Measurements from ENCODE around the gene CTDNEP1.
A peak's percentile ranks its signal among the peaks of the same experiment; 100 is the strongest.

Gene CTDNEP1

DNA sequence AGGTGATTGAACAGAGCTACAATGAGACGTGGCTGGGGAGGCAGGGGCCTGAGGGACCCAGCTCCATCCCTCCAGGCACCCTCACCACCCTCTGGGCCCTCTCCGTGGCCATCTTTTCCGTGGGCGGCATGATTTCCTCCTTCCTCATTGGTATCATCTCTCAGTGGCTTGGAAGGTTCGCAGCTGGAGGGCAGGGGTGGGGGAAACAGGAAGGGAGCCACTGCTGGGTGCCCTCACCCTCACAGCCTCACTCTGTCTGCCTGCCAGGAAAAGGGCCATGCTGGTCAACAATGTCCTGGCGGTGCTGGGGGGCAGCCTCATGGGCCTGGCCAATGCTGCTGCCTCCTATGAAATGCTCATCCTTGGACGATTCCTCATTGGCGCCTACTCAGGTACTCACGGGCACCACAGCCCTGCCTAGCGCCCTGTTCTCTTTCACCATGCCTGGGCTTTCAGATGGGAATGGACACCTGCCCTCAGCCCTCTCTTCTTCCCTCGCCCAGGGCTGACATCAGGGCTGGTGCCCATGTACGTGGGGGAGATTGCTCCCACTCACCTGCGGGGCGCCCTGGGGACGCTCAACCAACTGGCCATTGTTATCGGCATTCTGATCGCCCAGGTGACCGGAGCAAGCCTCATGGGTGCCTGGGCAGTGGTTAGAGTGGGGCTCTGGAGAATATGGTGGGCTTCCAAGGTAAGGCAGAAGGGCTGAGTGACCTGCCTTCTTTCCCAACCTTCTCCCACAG is 32.1 kb upstream of the CTDNEP1 start:
- peak; percentile 11 for DNase-seq (ENCODE audit: low spot score)
- TF ChIP-seq CTCF (IDR thresholded peaks at IDR 0.05; ENCODE audit: extremely low read depth, missing control alignments): no peak

- DNase-seq (ENCODE audit: low spot score): peak; percentile 36
- TF ChIP-seq CTCF (IDR thresholded peaks at IDR 0.05; ENCODE audit: extremely low read depth, missing control alignments): no peak
Observed at GRCh38 chr17:7282752-7283321, 31.3 kb upstream of the CTDNEP1 start.

- TF ChIP-seq CTCF (IDR thresholded peaks at IDR 0.05; ENCODE audit: extremely low read depth, missing control alignments): no peak
- DNase-seq (ENCODE audit: low spot score): peak; percentile 14
Observed at GRCh38 chr17:7281953-7282751, 30.6 kb upstream of the CTDNEP1 start.

DNA sequence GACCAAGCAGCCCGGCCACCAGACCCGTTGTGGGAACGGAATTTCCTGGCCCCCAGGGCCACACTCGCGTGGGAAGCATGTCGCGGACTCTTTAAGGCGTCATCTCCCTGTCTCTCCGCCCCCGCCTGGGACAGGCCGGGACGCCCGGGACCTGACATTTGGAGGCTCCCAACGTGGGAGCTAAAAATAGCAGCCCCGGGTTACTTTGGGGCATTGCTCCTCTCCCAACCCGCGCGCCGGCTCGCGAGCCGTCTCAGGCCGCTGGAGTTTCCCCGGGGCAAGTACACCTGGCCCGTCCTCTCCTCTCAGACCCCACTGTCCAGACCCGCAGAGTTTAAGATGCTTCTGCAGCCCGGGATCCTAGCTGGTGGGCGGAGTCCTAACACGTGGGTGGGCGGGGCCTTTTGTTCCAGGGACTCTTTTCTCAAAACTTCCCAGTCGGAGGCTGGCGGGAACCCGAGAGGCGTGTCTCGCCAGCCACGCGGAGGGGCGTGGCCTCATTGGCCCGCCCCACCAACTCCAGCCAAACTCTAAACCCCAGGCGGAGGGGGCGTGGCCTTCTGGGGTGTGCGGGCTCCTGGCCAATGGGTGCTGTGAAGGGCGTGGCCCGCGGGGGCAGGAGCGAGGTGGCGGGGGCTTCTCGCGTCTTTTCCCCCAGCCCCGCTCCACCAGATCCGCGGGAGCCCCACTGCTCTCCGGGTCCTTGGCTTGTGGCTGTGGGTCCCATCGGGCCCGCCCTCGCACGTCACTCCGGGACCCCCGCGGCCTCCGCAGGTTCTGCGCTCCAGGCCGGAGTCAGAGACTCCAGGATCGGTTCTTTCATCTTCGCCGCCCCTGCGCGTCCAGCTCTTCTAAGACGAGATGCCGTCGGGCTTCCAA is 29.8 kb upstream of the CTDNEP1 start, which contains the start of gene SLC2A4:
SLC2A4 (plus strand) TSS at position 645 of the 879 bp plus-strand sequence; CDS start at position 862, 217 bp downstream.
- peak; percentile 96 for DNase-seq (ENCODE audit: low spot score)
- TF ChIP-seq CTCF (IDR thresholded peaks at IDR 0.05; ENCODE audit: extremely low read depth, missing control alignments): no peak

DNA sequence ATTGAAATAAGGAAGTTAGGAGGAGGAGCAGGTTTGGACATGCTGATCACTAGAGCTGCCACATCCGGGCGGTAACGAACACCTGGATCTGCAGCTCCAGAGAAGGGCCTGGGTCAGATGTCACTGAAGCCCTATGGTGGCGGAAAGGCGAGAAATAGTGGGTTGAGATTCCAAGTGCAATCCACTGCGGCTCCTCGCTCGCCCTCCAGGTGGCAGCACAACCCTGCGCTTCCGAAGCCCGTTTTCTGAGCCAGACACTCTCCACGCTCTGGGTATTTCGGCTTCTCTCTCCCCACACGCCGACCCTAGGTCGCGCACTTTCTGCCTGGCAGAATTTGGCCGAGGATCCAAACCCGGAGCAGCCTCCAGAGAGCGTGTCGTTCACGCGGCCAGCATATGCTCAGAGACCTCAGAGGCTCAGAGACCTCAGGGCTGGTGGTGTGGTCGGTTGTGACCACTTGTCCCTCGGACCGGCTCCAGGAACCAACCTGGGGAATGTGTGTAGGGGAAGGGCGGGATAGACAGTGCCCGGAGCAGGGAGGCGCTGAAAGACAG is 29.1 kb upstream of the CTDNEP1 start:
- DNase-seq (ENCODE audit: low spot score): peak; percentile 91
- peak; percentile 88 for TF ChIP-seq CTCF (IDR thresholded peaks at IDR 0.05; ENCODE audit: extremely low read depth, missing control alignments)

DNA sequence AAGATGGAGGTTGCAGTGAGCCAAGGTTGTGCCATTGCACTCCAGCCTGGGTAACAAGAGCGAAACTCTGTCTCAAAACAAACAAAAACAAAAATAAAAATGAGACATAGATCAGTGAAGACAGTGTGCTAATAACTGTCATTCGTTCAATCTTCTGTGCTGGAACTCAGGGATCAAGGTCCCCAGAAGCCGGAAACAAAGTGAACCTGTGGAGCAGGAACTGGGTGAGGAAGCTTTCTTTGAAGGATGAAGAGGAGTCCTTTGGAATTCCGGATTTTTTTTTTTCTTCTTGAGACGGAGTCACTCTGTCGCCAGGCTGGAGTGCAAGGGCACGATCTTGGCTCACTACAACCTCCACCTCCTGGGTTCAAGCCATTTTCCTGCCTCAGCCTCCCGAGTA is 27.9 kb upstream of the CTDNEP1 start:
- TF ChIP-seq CTCF (IDR thresholded peaks at IDR 0.05; ENCODE audit: extremely low read depth, missing control alignments): no peak
- DNase-seq (ENCODE audit: low spot score): no peak
